Liver (tissue), 9 donors: Measurements from ENCODE around the gene CHN2. TPM values are rescaled to one million over a fixed set of nuclear protein-coding genes. Genes with fewer than 3 reads are reported as not detected.

Experiments
- DNase-seq: peaks from one replicate; pipeline ENCODE4 v3.0.0-alpha.2; 2017; ENCODE audit warnings: low spot score
- H3K27ac ChIP-seq, 2 donors: one replicate each; pipeline ENCODE4 v1.7.0; 2013; ENCODE audit warnings: inconsistent platforms in 2 of 2, low read length in 2 of 2, control low read depth in 1 of 2, low read depth in 1 of 2, mild to moderate bottlenecking in 1 of 2
- H3K27me3 ChIP-seq, 4 donors: one replicate each; pipeline versions ENCODE4 v1.6.1 to v1.7.0; 2013; ENCODE audit warnings: low read length in 3 of 4, inconsistent platforms in 1 of 4, mild to moderate bottlenecking in 1 of 4, moderate library complexity in 1 of 4; ENCODE audit not compliant: control insufficient read depth in 4 of 4, insufficient read depth in 4 of 4
- H3K36me3 ChIP-seq, 4 donors: one replicate each; pipeline versions ENCODE4 v1.6.1 to v1.7.0; 2013; ENCODE audit warnings: low read length in 3 of 4, mild to moderate bottlenecking in 3 of 4, low read depth in 1 of 4, moderate library complexity in 1 of 4; ENCODE audit not compliant: control insufficient read depth in 4 of 4, insufficient read depth in 3 of 4
- H3K4me1 ChIP-seq, 4 donors: one replicate each; pipeline versions ENCODE4 v1.6.1 to v1.7.0; 2013; ENCODE audit warnings: low read length in 3 of 4, mild to moderate bottlenecking in 3 of 4, moderate library complexity in 1 of 4; ENCODE audit not compliant: control insufficient read depth in 4 of 4, insufficient read depth in 4 of 4
- H3K4me3 ChIP-seq, 3 donors: one replicate each; pipeline versions ENCODE4 v1.6.1 to v1.7.0; 2013; ENCODE audit warnings: low read length in 3 of 3, control low read depth in 1 of 3, low read depth in 1 of 3, mild to moderate bottlenecking in 1 of 3
- H3K9ac ChIP-seq, 2 donors: one replicate each; pipeline ENCODE4 v1.7.0; 2013; ENCODE audit warnings: low read length in 2 of 2, mild to moderate bottlenecking in 2 of 2, moderate library complexity in 2 of 2, control low read depth in 1 of 2, low read depth in 1 of 2
- H3K9me3 ChIP-seq, 4 donors: one replicate each; pipeline versions ENCODE4 v1.6.1 to v1.7.0; 2013; ENCODE audit warnings: low read length in 3 of 4; ENCODE audit not compliant: control insufficient read depth in 4 of 4
- EGR1 ChIP-seq, 2 donors: IDR thresholded peaks; 2 replicates each; pipeline ENCODE4 v1.6.1; 2016 to 2018; ENCODE audit warnings: antibody characterized with exemption in 2 of 2, low read depth in 2 of 2
- FOXA1 ChIP-seq: IDR thresholded peaks from 2 replicates; pipeline ENCODE4 v1.6.1; 2016; ENCODE audit warnings: antibody characterized with exemption
- FOXA2 ChIP-seq: IDR thresholded peaks from 2 replicates; pipeline ENCODE4 v1.6.1; 2016; ENCODE audit warnings: antibody characterized with exemption
- GABPA ChIP-seq, 2 donors: IDR thresholded peaks in 1 of 2; conservative IDR thresholded peaks in 1 of 2; 2 replicates each; pipeline ENCODE4 v1.6.1; 2016; ENCODE audit warnings: antibody characterized with exemption in 2 of 2, mild to moderate bottlenecking in 1 of 2, moderate library complexity in 1 of 2
- HNF4A ChIP-seq, 2 donors: conservative IDR thresholded peaks; 2 replicates each; pipeline ENCODE4 v1.6.1; 2016; ENCODE audit warnings: antibody characterized with exemption in 2 of 2, mild to moderate bottlenecking in 2 of 2
- HNF4G ChIP-seq: IDR thresholded peaks from 2 replicates; pipeline ENCODE4 v1.6.1; 2016; ENCODE audit warnings: antibody characterized with exemption
- JUND ChIP-seq, 2 donors: IDR thresholded peaks; 2 replicates each; pipeline ENCODE4 v1.6.1; 2016; ENCODE audit warnings: antibody characterized with exemption in 2 of 2
- NR2F2 ChIP-seq: IDR thresholded peaks from 2 replicates; pipeline ENCODE4 v1.6.1; 2016; ENCODE audit warnings: antibody characterized with exemption
- RAD21 ChIP-seq, 2 donors: IDR thresholded peaks; 2 replicates each; pipeline ENCODE4 v1.6.1; 2016; ENCODE audit warnings: antibody characterized with exemption in 2 of 2, mild to moderate bottlenecking in 2 of 2
- RXRA ChIP-seq, 2 donors: IDR thresholded peaks; 2 replicates each; pipeline ENCODE4 v1.6.1; 2017 to 2018; ENCODE audit warnings: antibody characterized with exemption in 2 of 2, mild to moderate bottlenecking in 1 of 2
- SP1 ChIP-seq: IDR thresholded peaks from 2 replicates; pipeline ENCODE4 v1.6.1; 2018; ENCODE audit warnings: antibody characterized with exemption, mild to moderate bottlenecking
- TAF1 ChIP-seq: conservative IDR thresholded peaks from 2 replicates; pipeline ENCODE4 v1.6.1; 2016; ENCODE audit warnings: antibody characterized with exemption, mild to moderate bottlenecking
- YY1 ChIP-seq: IDR thresholded peaks from 2 replicates; pipeline ENCODE4 v1.6.1; 2016; ENCODE audit warnings: antibody characterized with exemption, mild to moderate bottlenecking
- WGBS: extraction: QIAGEN DNeasy Blood & Tissue Kit; methylation state at CpG from one replicate; pipeline ENCODE4 v1.1.7; 2013; 5-methylcytosine and 5-hydroxymethylcytosine counted together
- polyA plus RNA-seq, 2 donors: library from polyadenylated mRNA; stranded (reverse) in 1 of 2; unstranded in 1 of 2; fragments of 200-250 nt in 1 of 2; fragments of >200 nt in 1 of 2; fragmentation: Nextera tagmentation in 1 of 2; extraction: Ambion mirVana in 1 of 2; gene quantifications; one replicate each; pipeline versions ENCODE4 v1.2.1 to v1.2.3, GENCODE V29; 2013 to 2015
- total RNA-seq, 2 donors: library from RNA; depleted of rRNA; stranded (reverse); fragments of >200 nt; gene quantifications; one replicate each; pipeline ENCODE4 v1.2.3, GENCODE V29; 2014
- TF ChIP-seq, protein P1 (sequence below): IDR thresholded peaks from 2 replicates; pipeline ENCODE4 v1.6.1; 2016; ENCODE audit warnings: antibody characterized with exemption, mild to moderate bottlenecking
- TF ChIP-seq, protein P2 (sequence below): IDR thresholded peaks from 2 replicates; pipeline ENCODE4 v1.6.1; 2016; ENCODE audit warnings: antibody characterized with exemption
- TF ChIP-seq, protein P3 (sequence below): IDR thresholded peaks from 2 replicates; pipeline ENCODE4 v1.6.1; 2016; ENCODE audit warnings: antibody characterized with exemption
- TF ChIP-seq, protein P4 (sequence below): fragments of 150-350 bp; IDR thresholded peaks from 2 replicates; pipeline ENCODE4 v1.5.1; 2017; ENCODE audit warnings: improper control_type of control experiment, low read depth, low read length; ENCODE audit not compliant: missing input control
- TF ChIP-seq, protein P5 (sequence below): IDR thresholded peaks from 2 replicates; pipeline ENCODE4 v1.6.1; 2016; ENCODE audit warnings: antibody characterized with exemption
- donor health status: healthy.
- donor health status: healthy.
- donor health status: healthy.
- donor health status: healthy.
- donor health status: healthy.

The CHN2 gene
- 10 to 100 TPM; 10.2 to 25.4 TPM for total RNA-seq
- polyA plus RNA-seq = 10 to 100 TPM in 1 of 2 donors, 1 to 10 TPM in 1; 8.3 to 25.4 TPM

DNA sequence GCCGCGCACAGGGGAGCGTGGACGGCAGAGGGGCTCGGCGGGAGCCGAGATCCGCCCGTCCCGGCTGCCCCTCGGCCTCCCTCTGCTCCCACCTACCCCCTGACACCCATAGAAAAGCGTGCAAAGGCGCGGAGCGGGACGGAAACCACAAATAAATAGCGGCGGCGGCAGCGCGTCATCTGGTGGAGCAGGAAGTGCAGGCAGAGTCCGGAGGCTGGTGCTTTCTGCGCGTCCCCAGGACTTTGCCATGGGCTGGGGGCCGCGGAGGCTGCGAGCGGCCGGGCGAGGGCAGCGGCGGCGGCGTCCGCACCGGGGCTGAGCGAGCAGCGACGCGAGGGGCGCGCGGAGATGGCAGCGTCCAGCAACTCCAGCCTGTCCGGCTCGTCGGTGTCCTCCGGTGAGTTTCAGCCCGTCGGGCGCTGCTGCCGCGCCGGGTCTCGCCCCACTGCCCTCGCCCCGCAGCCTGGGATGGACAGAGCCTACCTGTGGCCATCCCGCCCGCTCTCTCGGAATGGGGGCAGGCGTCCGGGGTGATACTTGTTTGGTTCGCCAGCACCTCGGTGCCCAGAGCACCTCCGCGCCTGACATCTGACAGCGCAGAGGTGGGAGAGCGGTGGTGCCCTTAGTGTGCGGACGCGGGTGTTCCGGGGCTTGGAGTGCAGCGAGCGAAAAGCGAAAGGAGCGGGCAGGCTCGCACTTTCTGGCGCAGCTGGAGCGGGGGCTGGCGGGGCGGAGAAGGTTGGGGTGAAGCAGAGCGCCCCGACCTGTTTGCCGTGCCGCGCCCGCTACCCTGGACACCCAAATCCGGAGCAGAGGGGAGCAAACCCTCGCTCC lies at the start of gene CHN2:
CHN2 (plus strand) TSS at position 182 of the 834 bp plus-strand sequence.
- H3K9ac ChIP-seq = peak within 1 kb of the TSS; percentile 36 to 66
- peak within 1 kb of the TSS; percentile 87 to 92 for H3K27ac ChIP-seq
- under 1% methylated on average over 89 of the region's 89 CpGs for WGBS
- no peaks in the 10 kb centered on the region for H3K27me3 ChIP-seq
- peaks cover 2 to 62% (median 42%) of the 10 kb centered on the region in 4 donors for H3K4me1 ChIP-seq
- no peaks in the 10 kb centered on the region for H3K9me3 ChIP-seq
- peak within 1 kb of the TSS; percentile 64 to 78 (median 77) for H3K4me3 ChIP-seq
- no peaks in the 10 kb centered on the region for H3K36me3 ChIP-seq
- DNase-seq = peak; percentile 73
- TF ChIP-seq, protein P1, sequence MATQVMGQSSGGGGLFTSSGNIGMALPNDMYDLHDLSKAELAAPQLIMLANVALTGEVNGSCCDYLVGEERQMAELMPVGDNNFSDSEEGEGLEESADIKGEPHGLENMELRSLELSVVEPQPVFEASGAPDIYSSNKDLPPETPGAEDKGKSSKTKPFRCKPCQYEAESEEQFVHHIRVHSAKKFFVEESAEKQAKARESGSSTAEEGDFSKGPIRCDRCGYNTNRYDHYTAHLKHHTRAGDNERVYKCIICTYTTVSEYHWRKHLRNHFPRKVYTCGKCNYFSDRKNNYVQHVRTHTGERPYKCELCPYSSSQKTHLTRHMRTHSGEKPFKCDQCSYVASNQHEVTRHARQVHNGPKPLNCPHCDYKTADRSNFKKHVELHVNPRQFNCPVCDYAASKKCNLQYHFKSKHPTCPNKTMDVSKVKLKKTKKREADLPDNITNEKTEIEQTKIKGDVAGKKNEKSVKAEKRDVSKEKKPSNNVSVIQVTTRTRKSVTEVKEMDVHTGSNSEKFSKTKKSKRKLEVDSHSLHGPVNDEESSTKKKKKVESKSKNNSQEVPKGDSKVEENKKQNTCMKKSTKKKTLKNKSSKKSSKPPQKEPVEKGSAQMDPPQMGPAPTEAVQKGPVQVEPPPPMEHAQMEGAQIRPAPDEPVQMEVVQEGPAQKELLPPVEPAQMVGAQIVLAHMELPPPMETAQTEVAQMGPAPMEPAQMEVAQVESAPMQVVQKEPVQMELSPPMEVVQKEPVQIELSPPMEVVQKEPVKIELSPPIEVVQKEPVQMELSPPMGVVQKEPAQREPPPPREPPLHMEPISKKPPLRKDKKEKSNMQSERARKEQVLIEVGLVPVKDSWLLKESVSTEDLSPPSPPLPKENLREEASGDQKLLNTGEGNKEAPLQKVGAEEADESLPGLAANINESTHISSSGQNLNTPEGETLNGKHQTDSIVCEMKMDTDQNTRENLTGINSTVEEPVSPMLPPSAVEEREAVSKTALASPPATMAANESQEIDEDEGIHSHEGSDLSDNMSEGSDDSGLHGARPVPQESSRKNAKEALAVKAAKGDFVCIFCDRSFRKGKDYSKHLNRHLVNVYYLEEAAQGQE = peak; percentile 10
- TF ChIP-seq, protein P2, sequence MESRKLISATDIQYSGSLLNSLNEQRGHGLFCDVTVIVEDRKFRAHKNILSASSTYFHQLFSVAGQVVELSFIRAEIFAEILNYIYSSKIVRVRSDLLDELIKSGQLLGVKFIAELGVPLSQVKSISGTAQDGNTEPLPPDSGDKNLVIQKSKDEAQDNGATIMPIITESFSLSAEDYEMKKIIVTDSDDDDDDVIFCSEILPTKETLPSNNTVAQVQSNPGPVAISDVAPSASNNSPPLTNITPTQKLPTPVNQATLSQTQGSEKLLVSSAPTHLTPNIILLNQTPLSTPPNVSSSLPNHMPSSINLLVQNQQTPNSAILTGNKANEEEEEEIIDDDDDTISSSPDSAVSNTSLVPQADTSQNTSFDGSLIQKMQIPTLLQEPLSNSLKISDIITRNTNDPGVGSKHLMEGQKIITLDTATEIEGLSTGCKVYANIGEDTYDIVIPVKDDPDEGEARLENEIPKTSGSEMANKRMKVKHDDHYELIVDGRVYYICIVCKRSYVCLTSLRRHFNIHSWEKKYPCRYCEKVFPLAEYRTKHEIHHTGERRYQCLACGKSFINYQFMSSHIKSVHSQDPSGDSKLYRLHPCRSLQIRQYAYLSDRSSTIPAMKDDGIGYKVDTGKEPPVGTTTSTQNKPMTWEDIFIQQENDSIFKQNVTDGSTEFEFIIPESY = no peak
- TF ChIP-seq HNF4A (conservative IDR thresholded peaks at IDR 0.05) = no peak
- TF ChIP-seq FOXA2 = no peak
- TF ChIP-seq YY1 = peak; percentile 60
- peak in 1 of 2 donors; percentile 10 for TF ChIP-seq RAD21 (IDR thresholded peaks at IDR 0.05)
- TF ChIP-seq TAF1 = peak; percentile 7
- TF ChIP-seq GABPA (IDR thresholded peaks at IDR 0.05 in 1 of 2, conservative IDR thresholded peaks at IDR 0.05 in 1 of 2) = no peak
- TF ChIP-seq SP1 = no peak
- TF ChIP-seq HNF4G = no peak
- TF ChIP-seq, protein P3, sequence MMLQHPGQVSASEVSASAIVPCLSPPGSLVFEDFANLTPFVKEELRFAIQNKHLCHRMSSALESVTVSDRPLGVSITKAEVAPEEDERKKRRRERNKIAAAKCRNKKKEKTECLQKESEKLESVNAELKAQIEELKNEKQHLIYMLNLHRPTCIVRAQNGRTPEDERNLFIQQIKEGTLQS = no peak
- TF ChIP-seq, protein P4, sequence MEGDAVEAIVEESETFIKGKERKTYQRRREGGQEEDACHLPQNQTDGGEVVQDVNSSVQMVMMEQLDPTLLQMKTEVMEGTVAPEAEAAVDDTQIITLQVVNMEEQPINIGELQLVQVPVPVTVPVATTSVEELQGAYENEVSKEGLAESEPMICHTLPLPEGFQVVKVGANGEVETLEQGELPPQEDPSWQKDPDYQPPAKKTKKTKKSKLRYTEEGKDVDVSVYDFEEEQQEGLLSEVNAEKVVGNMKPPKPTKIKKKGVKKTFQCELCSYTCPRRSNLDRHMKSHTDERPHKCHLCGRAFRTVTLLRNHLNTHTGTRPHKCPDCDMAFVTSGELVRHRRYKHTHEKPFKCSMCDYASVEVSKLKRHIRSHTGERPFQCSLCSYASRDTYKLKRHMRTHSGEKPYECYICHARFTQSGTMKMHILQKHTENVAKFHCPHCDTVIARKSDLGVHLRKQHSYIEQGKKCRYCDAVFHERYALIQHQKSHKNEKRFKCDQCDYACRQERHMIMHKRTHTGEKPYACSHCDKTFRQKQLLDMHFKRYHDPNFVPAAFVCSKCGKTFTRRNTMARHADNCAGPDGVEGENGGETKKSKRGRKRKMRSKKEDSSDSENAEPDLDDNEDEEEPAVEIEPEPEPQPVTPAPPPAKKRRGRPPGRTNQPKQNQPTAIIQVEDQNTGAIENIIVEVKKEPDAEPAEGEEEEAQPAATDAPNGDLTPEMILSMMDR = no peak

DNA sequence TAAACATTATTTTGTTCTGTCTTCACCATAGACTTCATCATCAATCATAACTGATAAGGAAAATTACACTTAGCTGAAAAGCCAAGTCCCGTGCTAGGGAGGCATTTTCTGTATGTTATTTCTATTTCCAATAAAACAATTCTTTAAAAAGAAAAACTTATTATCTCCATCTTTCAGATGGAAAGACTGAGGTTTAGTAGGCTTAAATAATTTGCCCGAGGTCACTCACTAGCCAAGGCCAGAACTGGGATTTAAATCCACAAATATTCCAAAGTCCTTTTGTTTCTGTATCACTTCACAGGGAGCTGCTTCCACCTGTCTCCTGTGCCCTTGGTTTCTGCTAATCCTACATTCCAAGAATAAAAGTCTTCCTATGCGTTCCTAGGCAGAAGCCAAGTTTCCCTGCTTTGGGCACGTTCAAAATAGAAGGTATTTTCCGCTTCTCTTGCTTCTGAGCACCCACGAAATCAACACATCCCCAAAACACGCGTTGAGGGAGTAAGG lies 49.0 kb upstream of the CHN2 start:
- 17% methylated on average over 8 of the region's 8 CpGs for WGBS
- Histone ChIP-seq H3K27me3 (no peaks in the 10 kb centered on the region), H3K4me1 (peaks cover 6 to 19% (median 16%) of the 10 kb centered on the region in 4 donors), H3K4me3 (peak overlapping the region; percentile 50 to 53 (median 53)), H3K36me3 (no peaks in the 10 kb centered on the region), H3K9ac (peak overlapping the region in 1 of 2 donors; percentile 29), H3K27ac (no peak overlapping the region), H3K9me3 (no peaks in the 10 kb centered on the region)
- no peak for DNase-seq
- TF ChIP-seq FOXA2 = no peak
- TF ChIP-seq, protein P5, sequence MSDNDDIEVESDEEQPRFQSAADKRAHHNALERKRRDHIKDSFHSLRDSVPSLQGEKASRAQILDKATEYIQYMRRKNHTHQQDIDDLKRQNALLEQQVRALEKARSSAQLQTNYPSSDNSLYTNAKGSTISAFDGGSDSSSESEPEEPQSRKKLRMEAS = no peak
- TF ChIP-seq TAF1 = no peak
- TF ChIP-seq, protein P1 = no peak
- no peak for TF ChIP-seq JUND (IDR thresholded peaks at IDR 0.05)
- no peak for TF ChIP-seq RAD21 (IDR thresholded peaks at IDR 0.05)
- no peak for TF ChIP-seq NR2F2
- TF ChIP-seq FOXA1 = no peak
- TF ChIP-seq, protein P3 = no peak
- no peak for TF ChIP-seq RXRA (IDR thresholded peaks at IDR 0.05)
- TF ChIP-seq YY1 = no peak
- no peak for TF ChIP-seq EGR1 (IDR thresholded peaks at IDR 0.05; ENCODE audit: low read depth in 2 of 2)
- TF ChIP-seq HNF4G = no peak
